ENCODE results near the gene PSG7.
"Not testable (repeated sequence)": the region's sequence is repeated elsewhere in the genome, so short reads cannot be mapped to it uniquely, and the experiment has no call there.

DNA sequence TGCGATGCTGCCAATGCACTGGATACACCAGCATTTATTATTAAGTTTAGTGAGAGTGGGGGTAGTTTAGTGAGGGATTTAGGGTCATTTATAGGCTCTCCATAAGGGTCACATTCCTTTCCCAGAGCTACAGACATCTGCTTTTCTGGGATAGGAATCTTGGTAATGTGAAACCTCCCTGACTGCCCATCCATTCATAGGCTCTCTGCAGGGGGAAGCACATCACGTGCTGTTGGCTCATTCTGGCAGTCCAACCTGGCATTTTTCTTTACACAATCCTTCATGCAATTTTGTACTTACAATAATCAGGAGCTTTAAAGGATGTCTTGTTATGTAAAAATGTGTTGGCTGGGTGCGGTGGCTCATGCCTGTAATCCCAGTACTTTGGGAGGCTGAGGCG is 36.4 kb downstream of the PSG7 start:
- TF ChIP-seq POLR2A (IDR thresholded peaks at IDR 0.05; ENCODE audit: low read depth, low read length); POLR2AphosphoS5 (IDR thresholded peaks at IDR 0.05; ENCODE audit: low read depth, low read length); TAF1 (IDR thresholded peaks at IDR 0.05; ENCODE audit: borderline replicate concordance, low read depth, low read length): not testable (repeated sequence)

All from GM12892 (cell line).